SW 1271 (cell line): ENCODE results near the gene KRTAP9-2.
"Not testable (repeated sequence)": the region's sequence is repeated elsewhere in the genome, so short reads cannot be mapped to it uniquely, and the experiment has no call there.

ENCODE experiments used
- DNase-seq, 2 experiments: peaks; one replicate each; lab custom pipeline; 2025; lab: John Stamatoyannopoulos, UW

Gene KRTAP9-2

GRCh38 chr17:41237116-41237515 is 10.7 kb downstream of the KRTAP9-2 start:
- DNase-seq = not testable (repeated sequence)

- not testable (repeated sequence) for DNase-seq
Measured at GRCh38 chr17:41237949-41238437, 11.5 kb downstream of the KRTAP9-2 start, which contains the start of gene KRTAP9-8. TSS of gene KRTAP9-8 (plus strand) at chr17:41237999. CDS start at chr17:41238052, 53 bp downstream.

- not testable (repeated sequence) for DNase-seq
Measured at GRCh38 chr17:41246995-41247787, 20.7 kb downstream of the KRTAP9-2 start.

- DNase-seq = not testable (repeated sequence)
Measured at GRCh38 chr17:41249637-41250240, 23.3 kb downstream of the KRTAP9-2 start, which contains the start of gene KRTAP9-4. TSS of gene KRTAP9-4 (plus strand) at chr17:41249687. CDS start at chr17:41249721, 34 bp downstream.

GRCh38 chr17:41251261-41251660 is 24.8 kb downstream of the KRTAP9-2 start:
- DNase-seq = no peak

- no peak for DNase-seq
Measured at GRCh38 chr17:41254861-41255260, 28.4 kb downstream of the KRTAP9-2 start.

GRCh38 chr17:41255381-41256290 is 29.2 kb downstream of the KRTAP9-2 start, which contains the start of gene KRTAP9-9:
TSS of gene KRTAP9-9 (plus strand) at chr17:41255384.
- DNase-seq = not testable (repeated sequence)

- DNase-seq = no peak
Measured at GRCh38 chr17:41256291-41256685, 29.8 kb downstream of the KRTAP9-2 start.

GRCh38 chr17:41258406-41258805 is 32.0 kb downstream of the KRTAP9-2 start:
- no peak for DNase-seq

- DNase-seq = no peak
Measured at GRCh38 chr17:41263212-41263611, 36.8 kb downstream of the KRTAP9-2 start.

- DNase-seq = no peak
Measured at GRCh38 chr17:41264599-41264998, 38.2 kb downstream of the KRTAP9-2 start.

GRCh38 chr17:41265078-41265477 is 38.6 kb downstream of the KRTAP9-2 start, which contains the start of gene KRTAP9-6:
TSS of gene KRTAP9-6 (plus strand) at chr17:41265378. CDS start at chr17:41265378, 0 bp downstream.
- DNase-seq = no peak

- DNase-seq = no peak
Measured at GRCh38 chr17:41267711-41268110, 41.3 kb downstream of the KRTAP9-2 start.

GRCh38 chr17:41271323-41271722 is 44.9 kb downstream of the KRTAP9-2 start:
- not testable (repeated sequence) for DNase-seq

GRCh38 chr17:41271858-41272257 is 45.4 kb downstream of the KRTAP9-2 start:
- no peak for DNase-seq

- not testable (repeated sequence) for DNase-seq
Measured at GRCh38 chr17:41275648-41276190, 49.3 kb downstream of the KRTAP9-2 start, which contains the start of gene KRTAP9-7. TSS of gene KRTAP9-7 (plus strand) at chr17:41275698. CDS start at chr17:41275698, 0 bp downstream.
